Mammary epithelial cell (primary cell): ENCODE data around the gene KRTAP4-5.

ENCODE experiments used
- EZH2 ChIP-seq: IDR thresholded peaks from 2 replicates; pipeline ENCODE4 v1.6.1; 2012; ENCODE audit warnings: low read length, inconsistent platforms, borderline replicate concordance
- TF ChIP-seq, protein P1 (sequence below), 2 donors: IDR thresholded peaks in 1 of 2; conservative IDR thresholded peaks in 1 of 2; 2 replicates each; pipeline ENCODE4 v1.5.1; 2011 to 2012; ENCODE audit warnings: inconsistent platforms in 2 of 2, low read length in 2 of 2, mild to moderate bottlenecking in 2 of 2, control low read depth in 1 of 2, low read depth in 1 of 2; ENCODE audit not compliant: insufficient read depth in 1 of 2; ENCODE audit errors: extremely low read depth in 1 of 2

GRCh38 chr17:41186872-41187271 lies 37.2 kb upstream of the KRTAP4-5 start:
- TF ChIP-seq, protein P1, sequence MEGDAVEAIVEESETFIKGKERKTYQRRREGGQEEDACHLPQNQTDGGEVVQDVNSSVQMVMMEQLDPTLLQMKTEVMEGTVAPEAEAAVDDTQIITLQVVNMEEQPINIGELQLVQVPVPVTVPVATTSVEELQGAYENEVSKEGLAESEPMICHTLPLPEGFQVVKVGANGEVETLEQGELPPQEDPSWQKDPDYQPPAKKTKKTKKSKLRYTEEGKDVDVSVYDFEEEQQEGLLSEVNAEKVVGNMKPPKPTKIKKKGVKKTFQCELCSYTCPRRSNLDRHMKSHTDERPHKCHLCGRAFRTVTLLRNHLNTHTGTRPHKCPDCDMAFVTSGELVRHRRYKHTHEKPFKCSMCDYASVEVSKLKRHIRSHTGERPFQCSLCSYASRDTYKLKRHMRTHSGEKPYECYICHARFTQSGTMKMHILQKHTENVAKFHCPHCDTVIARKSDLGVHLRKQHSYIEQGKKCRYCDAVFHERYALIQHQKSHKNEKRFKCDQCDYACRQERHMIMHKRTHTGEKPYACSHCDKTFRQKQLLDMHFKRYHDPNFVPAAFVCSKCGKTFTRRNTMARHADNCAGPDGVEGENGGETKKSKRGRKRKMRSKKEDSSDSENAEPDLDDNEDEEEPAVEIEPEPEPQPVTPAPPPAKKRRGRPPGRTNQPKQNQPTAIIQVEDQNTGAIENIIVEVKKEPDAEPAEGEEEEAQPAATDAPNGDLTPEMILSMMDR (conservative IDR thresholded peaks at IDR 0.05 in 1 of 2, IDR thresholded peaks at IDR 0.05 in 1 of 2; ENCODE audit: extremely low read depth in 1 of 2, insufficient read depth in 1 of 2, low read depth in 1 of 2, low read length in 2 of 2) = no peak
- TF ChIP-seq EZH2 = no peak
